Naive thymus-derived CD4-positive, alpha-beta T cell (primary cell): ENCODE data around the gene NANOS1. TPM values are rescaled to one million over a fixed set of nuclear protein-coding genes. Genes with fewer than 3 reads are reported as not detected.

Experiments
- ATAC-seq: fragments of 150-1000 bp; cut with Tn5 transposase; 2 replicates; pipeline ENCODE4 v1.10.0; 2021; ENCODE audit warnings: mild to moderate bottlenecking, moderate library complexity
- CTCF ChIA-PET: fragments of 350-600 bp; sonication (Branson Sonifier 250); formaldehyde crosslinking; loops from one replicate; lab custom pipeline; 2021; ENCODE audit warnings: antibody characterized with exemption; lab: Charles Lee
- POLR2A ChIA-PET: fragments of 350-600 bp; sonication (Branson Sonifier 250); formaldehyde crosslinking; loops from one replicate; lab custom pipeline; 2021; ENCODE audit warnings: antibody characterized with exemption, inconsistent platforms; lab: Charles Lee
- DNase-seq, 9 donors: peaks; one replicate each; pipeline versions ENCODE4 v3.0.0 to v3.0.0-alpha.2; 2020 to 2022; ENCODE audit warnings: mixed read lengths in 1 of 9
- H3K27ac ChIP-seq: one replicate; pipeline ENCODE4 v1.7.0; 2013; ENCODE audit warnings: mild to moderate bottlenecking, low read depth, low read length, moderate library complexity
- H3K27me3 ChIP-seq, 2 donors: one replicate each; pipeline ENCODE4 v1.7.0; 2013; ENCODE audit warnings: low read length in 2 of 2, mild to moderate bottlenecking in 2 of 2, moderate library complexity in 2 of 2; ENCODE audit not compliant: control insufficient read depth in 2 of 2, insufficient read depth in 2 of 2
- H3K36me3 ChIP-seq, 3 experiments: 1 replicate in 2 of 3; 2 replicates in 1 of 3; pipeline ENCODE4 v1.7.0; 2013; ENCODE audit warnings: low read length in 3 of 3, mild to moderate bottlenecking in 3 of 3, moderate library complexity in 1 of 3; ENCODE audit not compliant: insufficient read depth in 3 of 3, control insufficient read depth in 2 of 3
- H3K4me1 ChIP-seq, 2 donors: one replicate each; pipeline ENCODE4 v1.7.0; 2013; ENCODE audit warnings: low read length in 2 of 2, mild to moderate bottlenecking in 2 of 2, moderate library complexity in 1 of 2; ENCODE audit not compliant: control insufficient read depth in 2 of 2, insufficient read depth in 2 of 2
- H3K4me3 ChIP-seq: 2 replicates; pipeline ENCODE4 v1.7.0; 2013; ENCODE audit warnings: mild to moderate bottlenecking, low read length
- H3K9me3 ChIP-seq, 3 experiments: 1 replicate in 2 of 3; 2 replicates in 1 of 3; pipeline ENCODE4 v1.7.0; 2013; ENCODE audit warnings: low read length in 3 of 3; ENCODE audit not compliant: control insufficient read depth in 2 of 3
- H3K27ac Mint-ChIP-seq, 9 donors: one replicate each; pipeline ENCODE4 v1.8.0; 2020 to 2022; ENCODE audit warnings: mixed read lengths in 9 of 9, mild to moderate bottlenecking in 8 of 9, moderate library complexity in 5 of 9, inconsistent platforms in 2 of 9
- H3K27me3 Mint-ChIP-seq, 5 donors: one replicate each; pipeline ENCODE4 v1.8.0; 2021 to 2022; ENCODE audit warnings: mixed read lengths in 5 of 5, mild to moderate bottlenecking in 1 of 5
- H3K36me3 Mint-ChIP-seq, 5 donors: one replicate each; pipeline ENCODE4 v1.8.0; 2020 to 2022; ENCODE audit warnings: mixed read lengths in 5 of 5, mild to moderate bottlenecking in 3 of 5, inconsistent platforms in 1 of 5
- H3K4me1 Mint-ChIP-seq, 7 donors: one replicate each; pipeline ENCODE4 v1.8.0; 2020 to 2022; ENCODE audit warnings: mixed read lengths in 7 of 7, mild to moderate bottlenecking in 3 of 7, inconsistent platforms in 1 of 7
- H3K4me3 Mint-ChIP-seq, 10 donors: one replicate each; pipeline ENCODE4 v1.8.0; 2020 to 2022; ENCODE audit warnings: mild to moderate bottlenecking in 10 of 10, mixed read lengths in 10 of 10, moderate library complexity in 6 of 10, inconsistent platforms in 2 of 10
- H3K9me3 Mint-ChIP-seq, 11 donors: one replicate each; pipeline ENCODE4 v1.8.0; 2020 to 2022; ENCODE audit warnings: mixed read lengths in 11 of 11, mild to moderate bottlenecking in 4 of 11, inconsistent platforms in 1 of 11, moderate library complexity in 1 of 11
- intact Hi-C, 2 donors: fragments of 100-400 bp; cut with micrococcal nuclease; formaldehyde crosslinking; loops; one replicate each; pipeline ENCODE4 v1.15.1; 2023
- polyA plus RNA-seq, 2 donors: library from polyadenylated mRNA; unstranded; fragments of 300-500 nt; fragmentation: Illumina TruSeq; gene quantifications; one replicate each; pipeline ENCODE4 v1.2.3, GENCODE V29; 2021
- total RNA-seq, 6 experiments: library from RNA in 5 of 6; stranded (reverse) in 5 of 6; gene quantifications; 1 replicate in 5 of 6; 2 replicates in 1 of 6; pipeline ENCODE4 v1.2.3 and lab custom pipeline; 2021 to 2026

Gene NANOS1
- total and polyA plus RNA-seq, 7 experiments from 2014 or later, result 0.10 to 0.45 (median 0.22) TPM; not detected in 3

DNA sequence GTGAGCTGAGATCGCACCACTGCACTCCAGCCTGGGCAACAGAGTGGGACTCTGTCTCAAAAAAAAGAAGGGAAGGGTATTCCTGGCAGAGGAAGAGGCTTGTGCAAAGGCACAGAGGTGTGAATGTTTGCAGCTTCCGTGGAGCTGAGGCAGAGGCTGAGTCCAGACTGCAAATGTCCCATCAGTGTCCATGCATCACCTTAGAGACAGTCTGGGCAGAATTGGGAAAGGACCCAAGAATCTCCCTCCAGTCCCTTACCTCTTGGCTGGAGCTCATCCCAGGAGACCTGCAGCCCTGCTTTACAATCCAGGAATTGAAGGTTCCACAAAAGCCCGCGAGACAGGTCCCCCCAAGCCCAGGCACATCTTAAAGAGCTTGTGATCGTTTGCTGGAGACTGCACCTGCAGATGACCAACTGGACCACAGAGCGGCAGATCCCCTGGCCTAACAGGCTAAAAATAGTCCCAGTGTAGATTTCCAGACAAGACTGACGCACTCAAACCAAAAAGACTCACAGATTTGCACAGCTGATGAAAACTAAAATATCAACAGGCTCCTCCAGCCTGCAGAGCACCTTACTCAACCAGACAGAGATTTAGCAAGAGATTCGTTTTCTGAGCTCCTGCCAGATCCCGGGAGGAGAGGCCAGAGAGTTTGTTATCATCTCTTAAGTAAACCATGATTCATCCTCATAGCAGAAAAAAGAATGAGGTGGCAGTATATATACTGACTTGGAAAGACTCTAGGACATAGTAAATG is 22.9 kb upstream of the NANOS1 start:
- Mint-ChIP-seq H3K9me3 (no peaks in the 10 kb centered on the region), H3K36me3 (no peaks in the 10 kb centered on the region), H3K4me3 (no peak overlapping the region), H3K27ac (no peak overlapping the region), H3K27me3 (peaks cover 7 to 22% (median 15%) of the 10 kb centered on the region in 5 donors), H3K4me1 (no peaks in the 10 kb centered on the region)
- intact Hi-C loops, result no loop called here
- ChIA-PET POLR2A (no interaction called here), CTCF (no interaction called here)
- H3K27ac ChIP-seq, result no peak overlapping the region
- DNase-seq, result no peak
- H3K9me3 ChIP-seq, result no peaks in the 10 kb centered on the region
- no peaks in the 10 kb centered on the region for H3K36me3 ChIP-seq
- no peaks in the 10 kb centered on the region for H3K4me1 ChIP-seq
- no peak for ATAC-seq
- H3K27me3 ChIP-seq, result no peaks in the 10 kb centered on the region
- H3K4me3 ChIP-seq, result no peak overlapping the region

DNA sequence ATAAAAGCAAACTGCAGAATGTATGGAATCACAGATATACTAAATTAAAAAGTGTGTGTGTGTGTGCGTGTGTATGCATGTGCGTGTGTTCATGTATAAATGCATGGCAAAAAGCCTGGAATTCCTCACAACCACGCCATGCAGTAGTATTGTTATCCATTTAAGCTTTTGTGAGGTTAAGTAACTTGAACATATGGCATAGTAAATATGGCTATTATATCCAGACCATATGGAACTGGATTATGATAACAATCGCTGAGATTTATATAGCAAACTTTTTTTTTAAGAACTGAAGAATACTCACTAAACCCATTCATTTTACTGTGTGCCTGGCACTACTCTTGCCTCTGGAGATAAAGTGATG is 22.3 kb upstream of the NANOS1 start:
- Histone ChIP-seq H3K9me3 (no peaks in the 10 kb centered on the region), H3K36me3 (no peaks in the 10 kb centered on the region), H3K27ac (no peak overlapping the region), H3K27me3 (no peaks in the 10 kb centered on the region), H3K4me1 (no peaks in the 10 kb centered on the region), H3K4me3 (no peak overlapping the region)
- Mint-ChIP-seq H3K9me3 (no peaks in the 10 kb centered on the region), H3K36me3 (no peaks in the 10 kb centered on the region), H3K27ac (no peak overlapping the region), H3K27me3 (peaks cover 7 to 20% (median 13%) of the 10 kb centered on the region in 5 donors), H3K4me3 (no peak overlapping the region), H3K4me1 (no peaks in the 10 kb centered on the region)
- ChIA-PET CTCF (no interaction called here), POLR2A (no interaction called here)
- intact Hi-C loops, result no loop called here
- ATAC-seq, result no peak
- DNase-seq, result no peak

DNA sequence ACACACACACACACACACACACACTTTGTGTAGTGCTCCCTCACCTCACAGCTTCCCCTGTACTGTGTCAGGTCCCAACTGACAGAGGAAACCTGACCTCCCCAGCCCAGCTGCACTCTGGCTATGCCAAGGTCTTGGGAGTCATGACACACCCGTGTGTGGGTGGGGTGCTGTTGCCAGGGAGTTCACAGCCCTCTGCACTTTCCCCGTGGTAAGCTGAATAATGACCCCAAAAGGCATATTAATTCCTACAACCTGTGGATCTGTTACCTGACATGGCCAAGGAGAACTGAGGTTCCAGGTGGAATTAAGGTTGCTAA is 8.9 kb upstream of the NANOS1 start:
- Histone ChIP-seq H3K27ac (no peak overlapping the region), H3K36me3 (no peaks in the 10 kb centered on the region), H3K4me1 (no peaks in the 10 kb centered on the region), H3K9me3 (no peaks in the 10 kb centered on the region), H3K27me3 (no peaks in the 10 kb centered on the region), H3K4me3 (no peak overlapping the region)
- CTCF ChIA-PET, result interaction anchor here (0.8 kb wide), 1 partner anchor 19 kb away, joined by 3 read pairs; no protein-coding TSS in a partner anchor
- Mint-ChIP-seq H3K36me3 (no peaks in the 10 kb centered on the region), H3K4me1 (no peaks in the 10 kb centered on the region), H3K27ac (no peak overlapping the region), H3K27me3 (peaks cover 0 to 26% (median 0%) of the 10 kb centered on the region in 5 donors), H3K4me3 (no peak overlapping the region), H3K9me3 (peaks cover 0 to 3% (median 0%) of the 10 kb centered on the region in 11 donors)
- no peak for DNase-seq
- intact Hi-C loops, result no loop called here
- ATAC-seq, result no peak
- POLR2A ChIA-PET, result no interaction called here

DNA sequence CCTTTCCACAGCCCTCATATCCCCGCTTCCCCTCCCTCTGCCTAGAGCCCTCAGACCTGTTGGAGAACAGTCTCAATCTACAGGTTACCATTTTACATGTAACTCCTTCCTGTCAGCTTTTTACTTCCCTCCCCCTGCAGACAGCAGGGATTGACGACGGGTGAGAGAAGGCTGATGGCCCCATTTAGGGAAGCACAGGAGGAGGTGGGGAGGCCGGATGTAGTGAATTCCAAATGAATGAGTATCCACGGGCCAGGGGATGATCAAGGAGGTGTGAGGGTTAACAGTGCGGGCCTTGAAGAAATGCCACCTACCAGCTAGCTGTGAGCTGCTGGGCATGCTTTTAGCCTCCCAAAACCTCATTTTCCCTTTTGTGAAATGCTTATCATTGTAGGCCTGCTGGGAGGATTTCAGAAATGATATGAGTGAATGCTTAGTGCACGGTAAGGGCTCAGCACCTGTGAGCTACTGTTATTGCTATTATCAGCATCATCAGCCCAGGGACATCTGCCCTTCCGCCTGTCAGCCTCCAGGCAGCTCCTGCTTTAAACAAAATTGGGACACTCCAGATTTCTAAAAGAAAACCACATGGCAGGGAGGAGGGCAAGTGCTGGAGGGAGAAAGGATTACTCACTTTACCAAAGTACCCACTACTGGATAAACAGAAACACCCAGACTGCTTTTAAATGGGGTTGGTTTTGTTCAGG is 6.5 kb upstream of the NANOS1 start:
- ChIA-PET POLR2A (no interaction called here), CTCF (no interaction called here)
- Mint-ChIP-seq H3K27me3 (peaks cover 0 to 23% (median 0%) of the 10 kb centered on the region in 5 donors), H3K36me3 (no peaks in the 10 kb centered on the region), H3K4me1 (peaks cover 0 to under 1% (median 0%) of the 10 kb centered on the region in 7 donors), H3K27ac (no peak overlapping the region), H3K4me3 (no peak overlapping the region), H3K9me3 (peaks cover 0 to 3% (median 0%) of the 10 kb centered on the region in 11 donors)
- intact Hi-C loops, result no loop called here
- Histone ChIP-seq H3K27ac (no peak overlapping the region), H3K4me3 (no peak overlapping the region), H3K36me3 (no peaks in the 10 kb centered on the region), H3K27me3 (no peaks in the 10 kb centered on the region), H3K9me3 (no peaks in the 10 kb centered on the region), H3K4me1 (no peaks in the 10 kb centered on the region)
- no peak for ATAC-seq
- DNase-seq, result no peak

DNA sequence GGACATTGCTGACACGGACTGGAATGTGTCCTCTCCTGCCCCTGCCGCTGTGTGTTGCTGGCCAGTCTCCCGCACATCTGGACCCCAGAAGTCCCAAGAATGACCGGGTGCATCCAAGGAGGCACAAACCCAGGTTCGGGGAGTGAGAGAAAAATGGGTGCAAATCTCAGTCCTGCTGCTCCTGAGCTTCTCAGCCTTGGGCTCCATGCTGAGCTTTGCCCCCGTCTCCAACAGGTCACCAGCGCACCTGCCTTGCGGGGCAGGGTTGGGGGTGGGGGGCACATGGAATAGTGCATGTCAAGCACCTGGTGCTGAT is 6.0 kb upstream of the NANOS1 start:
- Histone ChIP-seq H3K27ac (no peak overlapping the region), H3K27me3 (no peaks in the 10 kb centered on the region), H3K36me3 (no peaks in the 10 kb centered on the region), H3K9me3 (no peaks in the 10 kb centered on the region), H3K4me1 (no peaks in the 10 kb centered on the region), H3K4me3 (no peak overlapping the region)
- Mint-ChIP-seq H3K4me1 (peaks cover 0 to 6% (median 3%) of the 10 kb centered on the region in 7 donors), H3K9me3 (peaks cover 0 to 3% (median 0%) of the 10 kb centered on the region in 11 donors), H3K27me3 (peaks cover 0 to 25% (median 0%) of the 10 kb centered on the region in 5 donors), H3K4me3 (no peak overlapping the region), H3K36me3 (no peaks in the 10 kb centered on the region), H3K27ac (no peak overlapping the region)
- ChIA-PET POLR2A (no interaction called here), CTCF (no interaction called here)
- no peak for ATAC-seq
- no peak for DNase-seq
- intact Hi-C loops, result no loop called here

DNA sequence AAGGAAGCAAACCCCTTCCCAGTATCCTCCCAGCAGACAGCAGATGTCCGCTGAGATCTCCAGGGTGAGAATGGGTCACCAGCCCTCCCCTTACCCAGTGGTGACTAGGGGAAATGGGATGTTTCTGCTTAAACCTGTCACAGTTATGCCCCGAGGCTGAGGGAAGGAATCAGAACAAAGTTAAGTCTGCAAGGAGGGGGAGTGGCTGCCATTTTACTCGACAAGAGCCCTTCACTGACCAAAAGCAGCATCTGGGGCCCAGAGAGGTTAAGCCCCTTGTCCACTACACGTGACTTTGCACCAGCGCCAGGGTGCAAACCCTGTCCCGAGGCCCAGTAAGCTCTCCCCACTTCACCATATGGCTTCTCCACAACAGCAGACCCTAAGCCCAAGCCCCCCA is 4.6 kb upstream of the NANOS1 start:
- Histone ChIP-seq H3K36me3 (no peaks in the 10 kb centered on the region), H3K4me3 (no peak overlapping the region), H3K27ac (no peak overlapping the region), H3K9me3 (no peaks in the 10 kb centered on the region), H3K4me1 (no peaks in the 10 kb centered on the region), H3K27me3 (no peaks in the 10 kb centered on the region)
- Mint-ChIP-seq H3K27me3 (peaks cover 0 to 22% (median 0%) of the 10 kb centered on the region in 5 donors), H3K9me3 (peaks cover 0 to 1% (median 0%) of the 10 kb centered on the region in 11 donors), H3K4me1 (peaks cover 0 to 6% (median 5%) of the 10 kb centered on the region in 7 donors), H3K27ac (no peak overlapping the region), H3K4me3 (no peak overlapping the region), H3K36me3 (no peaks in the 10 kb centered on the region)
- ChIA-PET POLR2A (no interaction called here), CTCF (no interaction called here)
- ATAC-seq, result no peak
- DNase-seq, result no peak
- intact Hi-C loops, result loop anchor here in 1 of 2 donors (5.0 kb wide), 1 partner anchor 458 kb away; no protein-coding TSS in a partner anchor
